ENCODE results near the gene CDR2.

- TF ChIP-seq, protein P1, sequence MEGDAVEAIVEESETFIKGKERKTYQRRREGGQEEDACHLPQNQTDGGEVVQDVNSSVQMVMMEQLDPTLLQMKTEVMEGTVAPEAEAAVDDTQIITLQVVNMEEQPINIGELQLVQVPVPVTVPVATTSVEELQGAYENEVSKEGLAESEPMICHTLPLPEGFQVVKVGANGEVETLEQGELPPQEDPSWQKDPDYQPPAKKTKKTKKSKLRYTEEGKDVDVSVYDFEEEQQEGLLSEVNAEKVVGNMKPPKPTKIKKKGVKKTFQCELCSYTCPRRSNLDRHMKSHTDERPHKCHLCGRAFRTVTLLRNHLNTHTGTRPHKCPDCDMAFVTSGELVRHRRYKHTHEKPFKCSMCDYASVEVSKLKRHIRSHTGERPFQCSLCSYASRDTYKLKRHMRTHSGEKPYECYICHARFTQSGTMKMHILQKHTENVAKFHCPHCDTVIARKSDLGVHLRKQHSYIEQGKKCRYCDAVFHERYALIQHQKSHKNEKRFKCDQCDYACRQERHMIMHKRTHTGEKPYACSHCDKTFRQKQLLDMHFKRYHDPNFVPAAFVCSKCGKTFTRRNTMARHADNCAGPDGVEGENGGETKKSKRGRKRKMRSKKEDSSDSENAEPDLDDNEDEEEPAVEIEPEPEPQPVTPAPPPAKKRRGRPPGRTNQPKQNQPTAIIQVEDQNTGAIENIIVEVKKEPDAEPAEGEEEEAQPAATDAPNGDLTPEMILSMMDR (IDR thresholded peaks at IDR 0.05), result no peak
- TF ChIP-seq POLR2A (IDR thresholded peaks at IDR 0.05), result no peak
Measured at GRCh38 chr16:22359679-22360078, 14.7 kb downstream of the CDR2 start.
